Measurements from ENCODE around the gene RNF207.
A peak's percentile ranks its signal among the peaks of the same experiment; 100 is the strongest.

RNF207 gene

GRCh38 chr1:6174621-6175410 lies 31.1 kb upstream of the RNF207 start:
- DNase-seq (ENCODE audit: low read depth), result no peak

- DNase-seq (ENCODE audit: low read depth), result no peak
Measured at GRCh38 chr1:6175411-6175828, 30.5 kb upstream of the RNF207 start.

- no peak for DNase-seq (ENCODE audit: low read depth)
Measured at GRCh38 chr1:6176779-6177178, 29.1 kb upstream of the RNF207 start.

- no peak for DNase-seq (ENCODE audit: low read depth)
Measured at GRCh38 chr1:6177681-6178380, 28.1 kb upstream of the RNF207 start.

- DNase-seq (ENCODE audit: low read depth), result no peak
Measured at GRCh38 chr1:6178751-6179563, 27.0 kb upstream of the RNF207 start.

GRCh38 chr1:6179564-6180175 lies 26.2 kb upstream of the RNF207 start:
- no peak for DNase-seq (ENCODE audit: low read depth)

- no peak for DNase-seq (ENCODE audit: low read depth)
Measured at GRCh38 chr1:6180268-6180706, 25.6 kb upstream of the RNF207 start, which contains the start of gene CHD5. CHD5 (minus strand) TSS chr1:6180321; CDS start chr1:6180023, 298 bp downstream.

- DNase-seq (ENCODE audit: low read depth), result no peak
Measured at GRCh38 chr1:6180707-6181311, 25.1 kb upstream of the RNF207 start.

- no peak for DNase-seq (ENCODE audit: low read depth)
Measured at GRCh38 chr1:6181347-6181770, 24.6 kb upstream of the RNF207 start.

GRCh38 chr1:6183520-6183989 lies 22.4 kb upstream of the RNF207 start:
- DNase-seq (ENCODE audit: low read depth), result no peak

GRCh38 chr1:6184083-6184783 lies 21.7 kb upstream of the RNF207 start:
- DNase-seq (ENCODE audit: low read depth), result no peak

- DNase-seq (ENCODE audit: low read depth), result no peak
Measured at GRCh38 chr1:6185151-6185550, 20.8 kb upstream of the RNF207 start.

GRCh38 chr1:6185635-6186382 lies 20.1 kb upstream of the RNF207 start:
- DNase-seq (ENCODE audit: low read depth), result no peak

- DNase-seq (ENCODE audit: low read depth), result no peak
Measured at GRCh38 chr1:6188466-6188865, 17.5 kb upstream of the RNF207 start.

- DNase-seq (ENCODE audit: low read depth), result no peak
Measured at GRCh38 chr1:6191968-6192367, 14.0 kb upstream of the RNF207 start.

- no peak for DNase-seq (ENCODE audit: low read depth)
Measured at GRCh38 chr1:6197746-6198427, 8.0 kb upstream of the RNF207 start.

- DNase-seq (ENCODE audit: low read depth), result no peak
Measured at GRCh38 chr1:6198646-6199297, 7.1 kb upstream of the RNF207 start.

GRCh38 chr1:6199298-6200187 lies 6.4 kb upstream of the RNF207 start, which contains the start of gene RPL22:
RPL22 (minus strand) TSS chr1:6199595; CDS start chr1:6199573, 22 bp downstream.
- peak; percentile 92 for DNase-seq (ENCODE audit: low read depth)
